ENCODE measurements around the gene FAM210B. TPM values are rescaled to one million over a fixed set of nuclear protein-coding genes. Genes with fewer than 3 reads are reported as not detected.
A peak's percentile ranks its signal among the peaks of the same experiment; 100 is the strongest.

Gene FAM210B
- 10 to 100 TPM; 18.1 to 44.6 (median 21.7) TPM for polyA plus RNA-seq
- long read RNA-seq, donor 1, transcript FAM210B-201 (3 exons, 3,046 nt): major isoform, 46 of 58 reads
- long read RNA-seq, donor 1, partial matches to known transcripts: 12 of 58 reads
- long read RNA-seq, donor 1, other reads (novel, unspliced or antisense): 0 of 58 reads
- long read RNA-seq, donor 2, transcript FAM210B-201 (3 exons, 3,046 nt): major isoform, 11 of 11 reads
- long read RNA-seq, donor 2, partial matches to known transcripts: 0 of 11 reads
- long read RNA-seq, donor 2, other reads (novel, unspliced or antisense): 0 of 11 reads
- long read RNA-seq, donor 3, transcript FAM210B-201 (3 exons, 3,046 nt): major isoform, 14 of 15 reads
- long read RNA-seq, donor 3, partial matches to known transcripts: 0 of 15 reads
- long read RNA-seq, donor 3, other reads (novel, unspliced or antisense): 0 of 15 reads
- long read RNA-seq, donor 4, partial matches to known transcripts: 0 of 1 reads
- long read RNA-seq, donor 4, other reads (novel, unspliced or antisense): 0 of 1 reads
- long read RNA-seq, donor 5, partial matches to known transcripts: 0 of 4 reads
- long read RNA-seq, donor 5, other reads (novel, unspliced or antisense): 0 of 4 reads
- long read RNA-seq, donor 6, transcript FAM210B-201 (3 exons, 3,046 nt): major isoform, 15 of 16 reads
- long read RNA-seq, donor 6, partial matches to known transcripts: 0 of 16 reads
- long read RNA-seq, donor 6, other reads (novel, unspliced or antisense): 0 of 16 reads
- long read RNA-seq, donor 7, transcript FAM210B-201 (3 exons, 3,046 nt): major isoform, 39 of 45 reads
- long read RNA-seq, donor 7, partial matches to known transcripts: 5 of 45 reads
- long read RNA-seq, donor 7, other reads (novel, unspliced or antisense): 0 of 45 reads
- long read RNA-seq, donor 8, partial matches to known transcripts: 0 of 6 reads
- long read RNA-seq, donor 8, other reads (novel, unspliced or antisense): 0 of 6 reads
- long read RNA-seq, donor 9, transcript FAM210B-201 (3 exons, 3,046 nt): major isoform, 5 of 6 reads
- long read RNA-seq, donor 9, partial matches to known transcripts: 0 of 6 reads
- long read RNA-seq, donor 9, other reads (novel, unspliced or antisense): 0 of 6 reads
- long read RNA-seq, donor 10, transcript FAM210B-201 (3 exons, 3,046 nt): major isoform, 29 of 31 reads
- long read RNA-seq, donor 10, partial matches to known transcripts: 0 of 31 reads
- long read RNA-seq, donor 10, other reads (novel, unspliced or antisense): 0 of 31 reads

GRCh38 chr20:56358600-56359211, at the start of gene FAM210B:
FAM210B (plus strand) TSS chr20:56358974; CDS start chr20:56359006, 32 bp downstream.
- H3K36me3 ChIP-seq (ENCODE audit: control insufficient read depth in 3 of 3, insufficient read depth in 2 of 3, low read depth in 1 of 3, low read length in 3 of 3): peaks cover 0 to 8% (median 0%) of the 10 kb centered on the region in 3 donors
- FAIRE-seq: no peak
- no peaks in the 10 kb centered on the region for H3K27me3 ChIP-seq (ENCODE audit: control insufficient read depth in 3 of 3, insufficient read depth in 3 of 3, low read length in 3 of 3)
- no peaks in the 10 kb centered on the region for H3K4me1 ChIP-seq (ENCODE audit: control insufficient read depth in 3 of 3, insufficient read depth in 2 of 3, low read depth in 1 of 3, low read length in 2 of 3)
- WGBS, 3 donors: 1% methylated on average over 34 to 63 of the region's 63 CpGs
- H3K27ac ChIP-seq (ENCODE audit: low read depth in 1 of 3, low read length in 2 of 3): peak within 1 kb of the TSS; percentile 17 to 70 (median 59)
- H3K9me3 ChIP-seq (ENCODE audit: control insufficient read depth in 2 of 2, insufficient read depth in 1 of 2, low read depth in 1 of 2, low read length in 1 of 2): no peaks in the 10 kb centered on the region
- peak within 1 kb of the TSS; percentile 67 to 89 (median 83) for H3K4me3 ChIP-seq (ENCODE audit: low read depth in 1 of 3, low read length in 3 of 3)
- DNase-seq: peak; percentile 90 to 93

GRCh38 chr20:56316051-56316450, 42.7 kb upstream of the FAM210B start:
- FAIRE-seq (no peak), DNase-seq (no peak)
- H3K4me3 ChIP-seq (ENCODE audit: low read depth in 1 of 3, low read length in 3 of 3): no peak overlapping the region
- peaks cover 0 to 1% (median 0%) of the 10 kb centered on the region in 3 donors for H3K27me3 ChIP-seq (ENCODE audit: control insufficient read depth in 3 of 3, insufficient read depth in 3 of 3, low read length in 3 of 3)
- no peak overlapping the region for H3K27ac ChIP-seq (ENCODE audit: low read depth in 1 of 3, low read length in 2 of 3)
- no peaks in the 10 kb centered on the region for H3K4me1 ChIP-seq (ENCODE audit: control insufficient read depth in 3 of 3, insufficient read depth in 2 of 3, low read depth in 1 of 3, low read length in 2 of 3)
- H3K36me3 ChIP-seq (ENCODE audit: control insufficient read depth in 3 of 3, insufficient read depth in 2 of 3, low read depth in 1 of 3, low read length in 3 of 3): no peaks in the 10 kb centered on the region
- no peaks in the 10 kb centered on the region for H3K9me3 ChIP-seq (ENCODE audit: control insufficient read depth in 2 of 2, insufficient read depth in 1 of 2, low read depth in 1 of 2, low read length in 1 of 2)
- WGBS, 3 donors: 69 to 78% (median 73%) methylated on average over 8 of the region's 8 CpGs

GRCh38 chr20:56316483-56316882, 42.3 kb upstream of the FAM210B start:
- FAIRE-seq (no peak), DNase-seq (no peak)
- H3K4me1 ChIP-seq (ENCODE audit: control insufficient read depth in 3 of 3, insufficient read depth in 2 of 3, low read depth in 1 of 3, low read length in 2 of 3): no peaks in the 10 kb centered on the region
- no peak overlapping the region for H3K27ac ChIP-seq (ENCODE audit: low read depth in 1 of 3, low read length in 2 of 3)
- H3K36me3 ChIP-seq (ENCODE audit: control insufficient read depth in 3 of 3, insufficient read depth in 2 of 3, low read depth in 1 of 3, low read length in 3 of 3): no peaks in the 10 kb centered on the region
- H3K27me3 ChIP-seq (ENCODE audit: control insufficient read depth in 3 of 3, insufficient read depth in 3 of 3, low read length in 3 of 3): peaks cover 0 to 1% (median 0%) of the 10 kb centered on the region in 3 donors
- H3K4me3 ChIP-seq (ENCODE audit: low read depth in 1 of 3, low read length in 3 of 3): no peak overlapping the region
- 68 to 80% (median 78%) methylated on average over 3 of the region's 3 CpGs for WGBS, 3 donors
- no peaks in the 10 kb centered on the region for H3K9me3 ChIP-seq (ENCODE audit: control insufficient read depth in 2 of 2, insufficient read depth in 1 of 2, low read depth in 1 of 2, low read length in 1 of 2)

GRCh38 chr20:56322681-56323080, 36.1 kb upstream of the FAM210B start:
- DNase-seq (no peak), FAIRE-seq (no peak)
- Histone ChIP-seq H3K4me1 (ENCODE audit: control insufficient read depth in 3 of 3, insufficient read depth in 2 of 3, low read depth in 1 of 3, low read length in 2 of 3) (no peaks in the 10 kb centered on the region), H3K9me3 (ENCODE audit: control insufficient read depth in 2 of 2, insufficient read depth in 1 of 2, low read depth in 1 of 2, low read length in 1 of 2) (no peaks in the 10 kb centered on the region), H3K27ac (ENCODE audit: low read depth in 1 of 3, low read length in 2 of 3) (no peak overlapping the region), H3K27me3 (ENCODE audit: control insufficient read depth in 3 of 3, insufficient read depth in 3 of 3, low read length in 3 of 3) (no peaks in the 10 kb centered on the region), H3K4me3 (ENCODE audit: low read depth in 1 of 3, low read length in 3 of 3) (no peak overlapping the region), H3K36me3 (ENCODE audit: control insufficient read depth in 3 of 3, insufficient read depth in 2 of 3, low read depth in 1 of 3, low read length in 3 of 3) (no peaks in the 10 kb centered on the region)
- 32 to 43% (median 42%) methylated on average over 4 of the region's 4 CpGs for WGBS, 3 donors

GRCh38 chr20:56323206-56323605, 35.6 kb upstream of the FAM210B start:
- FAIRE-seq: no peak
- Histone ChIP-seq H3K9me3 (ENCODE audit: control insufficient read depth in 2 of 2, insufficient read depth in 1 of 2, low read depth in 1 of 2, low read length in 1 of 2) (no peaks in the 10 kb centered on the region), H3K4me3 (ENCODE audit: low read depth in 1 of 3, low read length in 3 of 3) (no peak overlapping the region), H3K27ac (ENCODE audit: low read depth in 1 of 3, low read length in 2 of 3) (no peak overlapping the region), H3K36me3 (ENCODE audit: control insufficient read depth in 3 of 3, insufficient read depth in 2 of 3, low read depth in 1 of 3, low read length in 3 of 3) (no peaks in the 10 kb centered on the region), H3K4me1 (ENCODE audit: control insufficient read depth in 3 of 3, insufficient read depth in 2 of 3, low read depth in 1 of 3, low read length in 2 of 3) (no peaks in the 10 kb centered on the region), H3K27me3 (ENCODE audit: control insufficient read depth in 3 of 3, insufficient read depth in 3 of 3, low read length in 3 of 3) (no peaks in the 10 kb centered on the region)
- no peak for DNase-seq
- 37 to 44% (median 40%) methylated on average over 2 of the region's 2 CpGs for WGBS, 3 donors

GRCh38 chr20:56323656-56324055, 35.1 kb upstream of the FAM210B start:
- FAIRE-seq: no peak
- Histone ChIP-seq H3K36me3 (ENCODE audit: control insufficient read depth in 3 of 3, insufficient read depth in 2 of 3, low read depth in 1 of 3, low read length in 3 of 3) (no peaks in the 10 kb centered on the region), H3K4me3 (ENCODE audit: low read depth in 1 of 3, low read length in 3 of 3) (no peak overlapping the region), H3K4me1 (ENCODE audit: control insufficient read depth in 3 of 3, insufficient read depth in 2 of 3, low read depth in 1 of 3, low read length in 2 of 3) (no peaks in the 10 kb centered on the region), H3K27ac (ENCODE audit: low read depth in 1 of 3, low read length in 2 of 3) (no peak overlapping the region), H3K27me3 (ENCODE audit: control insufficient read depth in 3 of 3, insufficient read depth in 3 of 3, low read length in 3 of 3) (no peaks in the 10 kb centered on the region), H3K9me3 (ENCODE audit: control insufficient read depth in 2 of 2, insufficient read depth in 1 of 2, low read depth in 1 of 2, low read length in 1 of 2) (no peaks in the 10 kb centered on the region)
- 58 to 62% (median 59%) methylated on average over 6 of the region's 6 CpGs for WGBS, 3 donors
- no peak for DNase-seq

GRCh38 chr20:56324806-56325205, 34.0 kb upstream of the FAM210B start:
- Histone ChIP-seq H3K9me3 (ENCODE audit: control insufficient read depth in 2 of 2, insufficient read depth in 1 of 2, low read depth in 1 of 2, low read length in 1 of 2) (no peaks in the 10 kb centered on the region), H3K27me3 (ENCODE audit: control insufficient read depth in 3 of 3, insufficient read depth in 3 of 3, low read length in 3 of 3) (no peaks in the 10 kb centered on the region), H3K4me1 (ENCODE audit: control insufficient read depth in 3 of 3, insufficient read depth in 2 of 3, low read depth in 1 of 3, low read length in 2 of 3) (no peaks in the 10 kb centered on the region), H3K27ac (ENCODE audit: low read depth in 1 of 3, low read length in 2 of 3) (no peak overlapping the region), H3K36me3 (ENCODE audit: control insufficient read depth in 3 of 3, insufficient read depth in 2 of 3, low read depth in 1 of 3, low read length in 3 of 3) (no peaks in the 10 kb centered on the region), H3K4me3 (ENCODE audit: low read depth in 1 of 3, low read length in 3 of 3) (no peak overlapping the region)
- FAIRE-seq: no peak
- no peak for DNase-seq

- Histone ChIP-seq H3K36me3 (ENCODE audit: control insufficient read depth in 3 of 3, insufficient read depth in 2 of 3, low read depth in 1 of 3, low read length in 3 of 3) (no peaks in the 10 kb centered on the region), H3K27me3 (ENCODE audit: control insufficient read depth in 3 of 3, insufficient read depth in 3 of 3, low read length in 3 of 3) (no peaks in the 10 kb centered on the region), H3K9me3 (ENCODE audit: control insufficient read depth in 2 of 2, insufficient read depth in 1 of 2, low read depth in 1 of 2, low read length in 1 of 2) (no peaks in the 10 kb centered on the region), H3K4me1 (ENCODE audit: control insufficient read depth in 3 of 3, insufficient read depth in 2 of 3, low read depth in 1 of 3, low read length in 2 of 3) (no peaks in the 10 kb centered on the region), H3K4me3 (ENCODE audit: low read depth in 1 of 3, low read length in 3 of 3) (no peak overlapping the region), H3K27ac (ENCODE audit: low read depth in 1 of 3, low read length in 2 of 3) (no peak overlapping the region)
- FAIRE-seq (no peak), DNase-seq (peak in 1 of 2 donors; percentile 24)
- 45 to 56% (median 47%) methylated on average over 5 of the region's 5 CpGs for WGBS, 3 donors
These were observed 29.9 kb upstream of the FAM210B start for GRCh38 chr20:56328861-56329260.
